Effector memory CD8-positive, alpha-beta T cell (primary cell): ENCODE data around the gene VAMP1.

Experiments
- ATAC-seq: fragments of 150-1000 bp; cut with Tn5 transposase; replicated peaks from 2 replicates; pipeline ENCODE4 v1.10.0; 2021; ENCODE audit warnings: mild to moderate bottlenecking, moderate library complexity
- DNase-seq, 3 experiments: peaks; one replicate each; pipeline ENCODE4 v3.0.0; 2021
- H3K27ac Mint-ChIP-seq, 2 donors: one replicate each; pipeline ENCODE4 v1.8.0; 2022; ENCODE audit warnings: mild to moderate bottlenecking in 2 of 2, mixed read lengths in 2 of 2, moderate library complexity in 2 of 2
- H3K27me3 Mint-ChIP-seq, 2 donors: one replicate each; pipeline ENCODE4 v1.8.0; 2022; ENCODE audit warnings: mixed read lengths in 2 of 2
- H3K36me3 Mint-ChIP-seq: one replicate; pipeline ENCODE4 v1.8.0; 2022; ENCODE audit warnings: mild to moderate bottlenecking, moderate library complexity, mixed read lengths; ENCODE audit not compliant: insufficient read depth
- H3K4me1 Mint-ChIP-seq, 2 donors: one replicate each; pipeline ENCODE4 v1.8.0; 2022; ENCODE audit warnings: low read depth in 2 of 2, mixed read lengths in 2 of 2
- H3K4me3 Mint-ChIP-seq, 2 donors: one replicate each; pipeline ENCODE4 v1.8.0; 2022; ENCODE audit warnings: mild to moderate bottlenecking in 2 of 2, mixed read lengths in 2 of 2, moderate library complexity in 2 of 2
- H3K9me3 Mint-ChIP-seq, 2 donors: one replicate each; pipeline ENCODE4 v1.8.0; 2022; ENCODE audit warnings: mixed read lengths in 2 of 2

The VAMP1 gene

DNA sequence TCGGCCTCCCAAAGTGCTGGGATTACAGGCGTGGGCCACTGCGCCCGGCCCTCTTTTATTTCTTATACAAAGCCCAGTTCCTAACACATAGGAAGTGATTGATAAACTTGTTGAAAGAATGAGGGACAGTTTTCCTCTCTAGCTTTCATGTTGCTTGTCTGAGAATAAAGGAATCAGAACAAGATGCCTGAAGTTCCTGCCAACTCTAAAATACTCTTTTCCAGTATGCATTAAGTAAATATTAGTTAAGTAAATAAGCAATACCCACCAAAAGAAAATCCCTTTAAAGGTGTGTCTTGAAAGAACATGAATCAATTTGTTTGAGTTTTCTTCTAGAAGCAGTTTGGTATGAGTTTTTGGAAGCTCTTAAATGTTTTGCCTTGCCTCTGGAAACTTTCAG lies 50.1 kb downstream of the VAMP1 start:
- ATAC-seq (no peak), DNase-seq (no peak)
- Mint-ChIP-seq H3K36me3 (peaks cover 10% of the 10 kb centered on the region), H3K4me3 (no peak overlapping the region), H3K9me3 (no peaks in the 10 kb centered on the region), H3K27ac (no peak overlapping the region), H3K4me1 (peaks cover 9 to 12% of the 10 kb centered on the region in 2 donors), H3K27me3 (no peaks in the 10 kb centered on the region)

DNA sequence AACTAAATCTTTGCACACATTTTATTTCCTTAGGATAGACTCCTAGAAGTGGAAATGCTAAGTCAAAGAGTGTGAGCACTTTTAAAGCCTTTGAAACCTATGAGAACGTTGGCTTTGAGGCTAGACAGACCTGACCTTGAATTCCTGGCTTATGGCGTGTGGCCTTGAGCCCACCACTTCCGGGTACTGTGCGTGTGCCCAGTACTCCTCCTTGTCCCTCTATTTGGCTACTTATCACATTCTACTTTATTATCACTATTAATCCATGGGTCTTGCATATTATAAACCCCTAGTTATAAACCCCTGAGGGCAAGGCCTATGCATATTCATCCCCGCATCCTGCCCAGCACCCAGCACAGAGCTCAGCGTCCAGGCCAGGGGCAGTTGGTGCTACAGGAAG lies 51.7 kb downstream of the VAMP1 start:
- ATAC-seq (no peak), DNase-seq (no peak)
- Mint-ChIP-seq H3K4me3 (no peak overlapping the region), H3K4me1 (peaks cover 6 to 10% of the 10 kb centered on the region in 2 donors), H3K27me3 (no peaks in the 10 kb centered on the region), H3K27ac (no peak overlapping the region), H3K9me3 (no peaks in the 10 kb centered on the region), H3K36me3 (peaks cover 9% of the 10 kb centered on the region)

DNA sequence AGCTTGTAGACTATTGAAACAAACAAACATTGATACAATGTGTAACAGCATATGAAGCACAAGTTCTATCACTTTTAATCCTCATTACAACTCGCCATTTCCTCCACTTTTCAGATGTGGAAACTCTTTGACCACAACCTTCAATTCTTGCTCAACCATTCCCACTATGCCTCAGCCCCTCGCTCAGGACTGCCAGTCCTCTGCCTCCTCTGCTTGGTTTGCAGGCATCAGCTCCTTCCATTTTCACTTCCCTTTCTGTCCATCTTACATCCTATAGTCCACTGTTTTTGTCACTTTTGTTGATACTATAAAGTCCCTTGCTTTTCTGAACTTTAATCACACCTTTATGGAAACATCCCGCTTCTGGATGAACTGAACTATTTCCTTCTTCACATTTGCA lies 53.9 kb downstream of the VAMP1 start:
- no peak overlapping the region for H3K27ac Mint-ChIP-seq
- H3K27me3 Mint-ChIP-seq = no peaks in the 10 kb centered on the region
- peaks cover 6% of the 10 kb centered on the region for H3K36me3 Mint-ChIP-seq
- no peak for ATAC-seq
- DNase-seq = no peak
- peaks cover 0 to 4% of the 10 kb centered on the region in 2 donors for H3K4me1 Mint-ChIP-seq
- no peaks in the 10 kb centered on the region for H3K9me3 Mint-ChIP-seq
- no peak overlapping the region for H3K4me3 Mint-ChIP-seq
